ENCODE measurements around the gene CALR3. TPM values are rescaled to one million over a fixed set of nuclear protein-coding genes. Genes with fewer than 3 reads are reported as not detected.

The CALR3 gene
- total and polyA plus RNA-seq, 2 of the 13 experiments (the other 11 are each of a cell fraction or from before 2014, with no cell fraction given) = not detected

GRCh38 chr19:16446724-16447368, 49.1 kb downstream of the CALR3 start (continued):
- TF ChIP-seq ZNF646 (CRISPR knock-in tag; IDR thresholded peaks at IDR 0.05) = no peak
- TF ChIP-seq, protein P1, sequence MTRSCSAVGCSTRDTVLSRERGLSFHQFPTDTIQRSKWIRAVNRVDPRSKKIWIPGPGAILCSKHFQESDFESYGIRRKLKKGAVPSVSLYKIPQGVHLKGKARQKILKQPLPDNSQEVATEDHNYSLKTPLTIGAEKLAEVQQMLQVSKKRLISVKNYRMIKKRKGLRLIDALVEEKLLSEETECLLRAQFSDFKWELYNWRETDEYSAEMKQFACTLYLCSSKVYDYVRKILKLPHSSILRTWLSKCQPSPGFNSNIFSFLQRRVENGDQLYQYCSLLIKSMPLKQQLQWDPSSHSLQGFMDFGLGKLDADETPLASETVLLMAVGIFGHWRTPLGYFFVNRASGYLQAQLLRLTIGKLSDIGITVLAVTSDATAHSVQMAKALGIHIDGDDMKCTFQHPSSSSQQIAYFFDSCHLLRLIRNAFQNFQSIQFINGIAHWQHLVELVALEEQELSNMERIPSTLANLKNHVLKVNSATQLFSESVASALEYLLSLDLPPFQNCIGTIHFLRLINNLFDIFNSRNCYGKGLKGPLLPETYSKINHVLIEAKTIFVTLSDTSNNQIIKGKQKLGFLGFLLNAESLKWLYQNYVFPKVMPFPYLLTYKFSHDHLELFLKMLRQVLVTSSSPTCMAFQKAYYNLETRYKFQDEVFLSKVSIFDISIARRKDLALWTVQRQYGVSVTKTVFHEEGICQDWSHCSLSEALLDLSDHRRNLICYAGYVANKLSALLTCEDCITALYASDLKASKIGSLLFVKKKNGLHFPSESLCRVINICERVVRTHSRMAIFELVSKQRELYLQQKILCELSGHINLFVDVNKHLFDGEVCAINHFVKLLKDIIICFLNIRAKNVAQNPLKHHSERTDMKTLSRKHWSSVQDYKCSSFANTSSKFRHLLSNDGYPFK (CRISPR knock-in tag; IDR thresholded peaks at IDR 0.05; ENCODE audit: borderline replicate concordance) = no peak
- TF ChIP-seq, protein P2, sequence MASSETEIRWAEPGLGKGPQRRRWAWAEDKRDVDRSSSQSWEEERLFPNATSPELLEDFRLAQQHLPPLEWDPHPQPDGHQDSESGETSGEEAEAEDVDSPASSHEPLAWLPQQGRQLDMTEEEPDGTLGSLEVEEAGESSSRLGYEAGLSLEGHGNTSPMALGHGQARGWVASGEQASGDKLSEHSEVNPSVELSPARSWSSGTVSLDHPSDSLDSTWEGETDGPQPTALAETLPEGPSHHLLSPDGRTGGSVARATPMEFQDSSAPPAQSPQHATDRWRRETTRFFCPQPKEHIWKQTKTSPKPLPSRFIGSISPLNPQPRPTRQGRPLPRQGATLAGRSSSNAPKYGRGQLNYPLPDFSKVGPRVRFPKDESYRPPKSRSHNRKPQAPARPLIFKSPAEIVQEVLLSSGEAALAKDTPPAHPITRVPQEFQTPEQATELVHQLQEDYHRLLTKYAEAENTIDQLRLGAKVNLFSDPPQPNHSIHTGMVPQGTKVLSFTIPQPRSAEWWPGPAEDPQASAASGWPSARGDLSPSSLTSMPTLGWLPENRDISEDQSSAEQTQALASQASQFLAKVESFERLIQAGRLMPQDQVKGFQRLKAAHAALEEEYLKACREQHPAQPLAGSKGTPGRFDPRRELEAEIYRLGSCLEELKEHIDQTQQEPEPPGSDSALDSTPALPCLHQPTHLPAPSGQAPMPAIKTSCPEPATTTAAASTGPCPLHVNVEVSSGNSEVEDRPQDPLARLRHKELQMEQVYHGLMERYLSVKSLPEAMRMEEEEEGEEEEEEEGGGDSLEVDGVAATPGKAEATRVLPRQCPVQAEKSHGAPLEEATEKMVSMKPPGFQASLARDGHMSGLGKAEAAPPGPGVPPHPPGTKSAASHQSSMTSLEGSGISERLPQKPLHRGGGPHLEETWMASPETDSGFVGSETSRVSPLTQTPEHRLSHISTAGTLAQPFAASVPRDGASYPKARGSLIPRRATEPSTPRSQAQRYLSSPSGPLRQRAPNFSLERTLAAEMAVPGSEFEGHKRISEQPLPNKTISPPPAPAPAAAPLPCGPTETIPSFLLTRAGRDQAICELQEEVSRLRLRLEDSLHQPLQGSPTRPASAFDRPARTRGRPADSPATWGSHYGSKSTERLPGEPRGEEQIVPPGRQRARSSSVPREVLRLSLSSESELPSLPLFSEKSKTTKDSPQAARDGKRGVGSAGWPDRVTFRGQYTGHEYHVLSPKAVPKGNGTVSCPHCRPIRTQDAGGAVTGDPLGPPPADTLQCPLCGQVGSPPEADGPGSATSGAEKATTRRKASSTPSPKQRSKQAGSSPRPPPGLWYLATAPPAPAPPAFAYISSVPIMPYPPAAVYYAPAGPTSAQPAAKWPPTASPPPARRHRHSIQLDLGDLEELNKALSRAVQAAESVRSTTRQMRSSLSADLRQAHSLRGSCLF (CRISPR knock-in tag; IDR thresholded peaks at IDR 0.05; ENCODE audit: borderline replicate concordance) = no peak
- TF ChIP-seq, protein P3, sequence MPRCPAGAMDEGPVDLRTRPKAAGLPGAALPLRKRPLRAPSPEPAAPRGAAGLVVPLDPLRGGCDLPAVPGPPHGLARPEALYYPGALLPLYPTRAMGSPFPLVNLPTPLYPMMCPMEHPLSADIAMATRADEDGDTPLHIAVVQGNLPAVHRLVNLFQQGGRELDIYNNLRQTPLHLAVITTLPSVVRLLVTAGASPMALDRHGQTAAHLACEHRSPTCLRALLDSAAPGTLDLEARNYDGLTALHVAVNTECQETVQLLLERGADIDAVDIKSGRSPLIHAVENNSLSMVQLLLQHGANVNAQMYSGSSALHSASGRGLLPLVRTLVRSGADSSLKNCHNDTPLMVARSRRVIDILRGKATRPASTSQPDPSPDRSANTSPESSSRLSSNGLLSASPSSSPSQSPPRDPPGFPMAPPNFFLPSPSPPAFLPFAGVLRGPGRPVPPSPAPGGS (CRISPR knock-in tag; IDR thresholded peaks at IDR 0.05) = no peak
- TF ChIP-seq ZMAT5 (CRISPR knock-in tag; IDR thresholded peaks at IDR 0.05; ENCODE audit: borderline replicate concordance, low read depth) = no peak
- no peak for TF ChIP-seq TEAD2 (CRISPR knock-in tag; IDR thresholded peaks at IDR 0.05)
- TF ChIP-seq, protein P4, sequence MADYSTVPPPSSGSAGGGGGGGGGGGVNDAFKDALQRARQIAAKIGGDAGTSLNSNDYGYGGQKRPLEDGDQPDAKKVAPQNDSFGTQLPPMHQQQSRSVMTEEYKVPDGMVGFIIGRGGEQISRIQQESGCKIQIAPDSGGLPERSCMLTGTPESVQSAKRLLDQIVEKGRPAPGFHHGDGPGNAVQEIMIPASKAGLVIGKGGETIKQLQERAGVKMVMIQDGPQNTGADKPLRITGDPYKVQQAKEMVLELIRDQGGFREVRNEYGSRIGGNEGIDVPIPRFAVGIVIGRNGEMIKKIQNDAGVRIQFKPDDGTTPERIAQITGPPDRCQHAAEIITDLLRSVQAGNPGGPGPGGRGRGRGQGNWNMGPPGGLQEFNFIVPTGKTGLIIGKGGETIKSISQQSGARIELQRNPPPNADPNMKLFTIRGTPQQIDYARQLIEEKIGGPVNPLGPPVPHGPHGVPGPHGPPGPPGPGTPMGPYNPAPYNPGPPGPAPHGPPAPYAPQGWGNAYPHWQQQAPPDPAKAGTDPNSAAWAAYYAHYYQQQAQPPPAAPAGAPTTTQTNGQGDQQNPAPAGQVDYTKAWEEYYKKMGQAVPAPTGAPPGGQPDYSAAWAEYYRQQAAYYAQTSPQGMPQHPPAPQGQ (CRISPR knock-in tag; IDR thresholded peaks at IDR 0.05; ENCODE audit: borderline replicate concordance) = no peak
- no peak for TF ChIP-seq MXD1 (CRISPR knock-in tag; IDR thresholded peaks at IDR 0.05)
